WTC11 (cell line): ENCODE results near the gene ZNF491. TPM values are rescaled to one million over a fixed set of nuclear protein-coding genes. Genes with fewer than 3 reads are reported as not detected.

Source experiments
- ATAC-seq: fragments of 200-7000 bp; cut with Tn5 transposase; 2 replicates; pipeline ENCODE4 v1.10.0; 2021; ENCODE audit warnings: mild to moderate bottlenecking, moderate library complexity
- CTCF ChIA-PET: fragments of 300-600 bp; sonication (Branson Sonifier 250); formaldehyde crosslinking; loops from one replicate; lab custom pipeline; 2021; ENCODE audit warnings: antibody characterized with exemption; lab: Charles Lee
- POLR2A ChIA-PET: fragments of 350-600 bp; sonication (Branson Sonifier 250); formaldehyde crosslinking; loops from one replicate; lab custom pipeline; 2021; ENCODE audit warnings: antibody characterized with exemption; lab: Charles Lee
- DNase-seq: peaks from one replicate; pipeline ENCODE4 v3.0.0; 2021; ENCODE audit warnings: low spot score
- H3K27ac Mint-ChIP-seq: 2 replicates; pipeline ENCODE4 v1.8.0; 2021; ENCODE audit warnings: mixed read lengths
- H3K27me3 Mint-ChIP-seq: 2 replicates; pipeline ENCODE4 v1.8.0; 2021; ENCODE audit warnings: low read depth, mild to moderate bottlenecking, moderate library complexity, mixed read lengths
- H3K36me3 Mint-ChIP-seq: 2 replicates; pipeline ENCODE4 v1.8.0; 2021; ENCODE audit warnings: mixed read lengths
- H3K4me1 Mint-ChIP-seq: 2 replicates; pipeline ENCODE4 v1.8.0; 2022; ENCODE audit warnings: mixed read lengths
- H3K4me3 Mint-ChIP-seq: 2 replicates; pipeline ENCODE4 v1.8.0; 2021; ENCODE audit warnings: mild to moderate bottlenecking, moderate library complexity, mixed read lengths
- H3K9me3 Mint-ChIP-seq: 2 replicates; pipeline ENCODE4 v1.8.0; 2021; ENCODE audit warnings: mixed read lengths
- ARID4B ChIP-seq: sonication (generic); formaldehyde crosslinking; IDR thresholded peaks from 2 replicates; pipeline ENCODE4 v1.8.0; 2023; ENCODE audit warnings: missing genetic modification reagents, mild to moderate bottlenecking, borderline replicate concordance
- ATF1 ChIP-seq: sonication (generic); formaldehyde crosslinking; IDR thresholded peaks from 2 replicates; pipeline ENCODE4 v1.8.1; 2023; ENCODE audit warnings: mild to moderate bottlenecking, moderate library complexity, missing genetic modification reagents
- ATF2 ChIP-seq: sonication (generic); formaldehyde crosslinking; IDR thresholded peaks from 2 replicates; pipeline ENCODE4 v1.8.1; 2022; ENCODE audit warnings: low read depth, missing genetic modification reagents, borderline replicate concordance
- E2F4 ChIP-seq: sonication (generic); formaldehyde crosslinking; IDR thresholded peaks from 2 replicates; pipeline ENCODE4 v1.8.1; 2022; ENCODE audit warnings: low read depth, mild to moderate bottlenecking, moderate library complexity, missing genetic modification reagents, borderline replicate concordance
- ELF4 ChIP-seq: sonication (generic); formaldehyde crosslinking; IDR thresholded peaks from 2 replicates; pipeline ENCODE4 v1.8.1; 2022; ENCODE audit warnings: low read depth, mild to moderate bottlenecking, moderate library complexity, missing genetic modification reagents
- FOXJ3 ChIP-seq: sonication (generic); formaldehyde crosslinking; IDR thresholded peaks from 2 replicates; pipeline ENCODE4 v1.9.0; 2021; ENCODE audit warnings: missing genetic modification reagents, mild to moderate bottlenecking, borderline replicate concordance
- FOXP1 ChIP-seq: sonication (generic); formaldehyde crosslinking; IDR thresholded peaks from 2 replicates; pipeline ENCODE4 v1.8.0; 2022; ENCODE audit warnings: missing genetic modification reagents, mild to moderate bottlenecking, moderate library complexity, borderline replicate concordance
- JAZF1 ChIP-seq: fragments of 250-450 bp; sonication (Bioruptor Pico); IDR thresholded peaks from 2 replicates; pipeline ENCODE4 v1.9.0; 2021; ENCODE audit warnings: moderate library complexity, mild to moderate bottlenecking, inconsistent platforms
- JUN ChIP-seq: sonication (generic); formaldehyde crosslinking; IDR thresholded peaks from 2 replicates; pipeline ENCODE4 v1.8.0; 2023; ENCODE audit warnings: mild to moderate bottlenecking, missing genetic modification reagents
- KAT7 ChIP-seq: sonication (generic); formaldehyde crosslinking; IDR thresholded peaks from 2 replicates; pipeline ENCODE4 v1.8.1; 2023; ENCODE audit warnings: missing genetic modification reagents, mild to moderate bottlenecking, borderline replicate concordance
- NFE2L1 ChIP-seq: sonication (generic); formaldehyde crosslinking; IDR thresholded peaks from 2 replicates; pipeline ENCODE4 v1.8.1; 2023; ENCODE audit warnings: missing genetic modification reagents
- NR2C2 ChIP-seq: sonication (generic); formaldehyde crosslinking; IDR thresholded peaks from 2 replicates; pipeline ENCODE4 v1.8.0; 2022; ENCODE audit warnings: mild to moderate bottlenecking, missing genetic modification reagents
- OVOL2 ChIP-seq: fragments of 250-450 bp; sonication (Bioruptor Pico); IDR thresholded peaks from 2 replicates; pipeline ENCODE4 v1.9.0; 2021; ENCODE audit warnings: mild to moderate bottlenecking, borderline replicate concordance
- SMAD3 ChIP-seq: sonication (generic); formaldehyde crosslinking; IDR thresholded peaks from 2 replicates; pipeline ENCODE4 v1.8.0; 2022; ENCODE audit warnings: missing genetic modification reagents, mild to moderate bottlenecking, borderline replicate concordance
- SMAD4 ChIP-seq: sonication (generic); formaldehyde crosslinking; IDR thresholded peaks from 2 replicates; pipeline ENCODE4 v1.8.0; 2022; ENCODE audit warnings: mild to moderate bottlenecking, missing genetic modification reagents
- SOX15 ChIP-seq: fragments of 250-450 bp; sonication (Bioruptor Pico); IDR thresholded peaks from 2 replicates; pipeline ENCODE4 v1.9.0; 2021; ENCODE audit warnings: mild to moderate bottlenecking
- TCF7 ChIP-seq: sonication (generic); formaldehyde crosslinking; IDR thresholded peaks from 2 replicates; pipeline ENCODE4 v1.8.0; 2022; ENCODE audit warnings: mild to moderate bottlenecking, low read depth, missing genetic modification reagents, moderate library complexity
- total RNA-seq: library from RNA; stranded (reverse); gene quantifications from 3 replicates; pipeline ENCODE4 v1.2.3, GENCODE V29; 2021
- TF ChIP-seq, protein P1 (sequence below): sonication (generic); formaldehyde crosslinking; IDR thresholded peaks from 2 replicates; pipeline ENCODE4 v1.8.0; 2022; ENCODE audit warnings: mild to moderate bottlenecking, missing genetic modification reagents
- TF ChIP-seq, protein P2 (sequence below): sonication (generic); formaldehyde crosslinking; IDR thresholded peaks from 2 replicates; pipeline ENCODE4 v1.8.1; 2022; ENCODE audit warnings: mild to moderate bottlenecking, moderate library complexity, missing genetic modification reagents

ZNF491 gene
- total RNA-seq, 1 experiment from 2014 or later: 2.1 TPM

GRCh38 chr19:11752244-11752736 is 46.0 kb upstream of the ZNF491 start (continued):
- TF ChIP-seq ATF2 (CRISPR knock-in tag): no peak
- no peak for TF ChIP-seq SOX15 (CRISPR knock-in tag)
- TF ChIP-seq ELF4 (CRISPR knock-in tag): no peak
- TF ChIP-seq JAZF1 (CRISPR knock-in tag): no peak
- no peak for TF ChIP-seq ATF1 (CRISPR knock-in tag)

DNA sequence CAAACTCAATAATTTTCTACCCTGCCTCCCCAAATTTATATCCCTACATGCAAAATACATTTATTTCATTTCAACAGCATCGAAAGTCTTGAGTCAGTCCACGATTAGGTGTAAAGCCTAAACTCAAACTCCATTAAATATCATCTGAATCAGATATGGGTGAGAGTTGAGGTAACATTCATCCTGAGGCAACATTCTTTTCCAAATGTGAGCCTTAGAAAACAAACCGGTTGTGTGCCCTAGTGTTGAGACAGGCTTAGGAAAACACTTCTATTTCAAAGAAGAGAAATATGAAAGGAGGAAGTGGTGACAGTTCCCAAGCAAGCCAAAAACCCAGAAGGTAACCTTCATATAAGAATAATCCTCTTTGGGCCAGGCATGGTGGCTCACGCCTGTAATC is 43.7 kb upstream of the ZNF491 start:
- H3K36me3 Mint-ChIP-seq: no peaks in the 10 kb centered on the region; the same call in 1 of the 2 replicates
- no peak overlapping the region for H3K4me3 Mint-ChIP-seq
- H3K27me3 Mint-ChIP-seq: peaks cover 39% of the 10 kb centered on the region
- ChIA-PET CTCF (no interaction called here), POLR2A (no interaction called here)
- no peak for TF ChIP-seq ARID4B (CRISPR knock-in tag)
- TF ChIP-seq FOXJ3 (CRISPR knock-in tag): no peak
- no peak for TF ChIP-seq FOXP1 (CRISPR knock-in tag)
- no peak for TF ChIP-seq SMAD4 (CRISPR knock-in tag)
- TF ChIP-seq, protein P1, sequence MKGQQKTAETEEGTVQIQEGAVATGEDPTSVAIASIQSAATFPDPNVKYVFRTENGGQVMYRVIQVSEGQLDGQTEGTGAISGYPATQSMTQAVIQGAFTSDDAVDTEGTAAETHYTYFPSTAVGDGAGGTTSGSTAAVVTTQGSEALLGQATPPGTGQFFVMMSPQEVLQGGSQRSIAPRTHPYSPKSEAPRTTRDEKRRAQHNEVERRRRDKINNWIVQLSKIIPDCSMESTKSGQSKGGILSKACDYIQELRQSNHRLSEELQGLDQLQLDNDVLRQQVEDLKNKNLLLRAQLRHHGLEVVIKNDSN (CRISPR knock-in tag): no peak
- no peak for TF ChIP-seq TCF7
- TF ChIP-seq OVOL2 (CRISPR knock-in tag): no peak
- no peak for TF ChIP-seq KAT7
- no peak for TF ChIP-seq NR2C2 (CRISPR knock-in tag)
- TF ChIP-seq E2F4 (CRISPR knock-in tag): no peak
- no peaks in the 10 kb centered on the region for H3K4me1 Mint-ChIP-seq
- H3K27ac Mint-ChIP-seq: no peak overlapping the region
- ATAC-seq: no peak
- no peak for DNase-seq
- H3K9me3 Mint-ChIP-seq: peaks cover 71% of the 10 kb centered on the region

GRCh38 chr19:11756965-11757364 is 41.4 kb upstream of the ZNF491 start:
- no peak for DNase-seq
- POLR2A ChIA-PET: interaction anchor here (0.7 kb wide), 1 partner anchor 23 kb away, joined by 5 read pairs; no protein-coding TSS in a partner anchor

More at GRCh38 chr19:11756965-11757364, 41.4 kb upstream of the ZNF491 start:
- CTCF ChIA-PET: no interaction called here
- H3K27ac Mint-ChIP-seq: no peak overlapping the region
- H3K9me3 Mint-ChIP-seq: peaks cover 48% of the 10 kb centered on the region
- TF ChIP-seq NFE2L1 (CRISPR knock-in tag): no peak
- TF ChIP-seq TCF7: no peak
- no peak for TF ChIP-seq JUN (CRISPR knock-in tag)
- no peak for TF ChIP-seq SMAD3 (CRISPR knock-in tag)
- TF ChIP-seq, protein P2, sequence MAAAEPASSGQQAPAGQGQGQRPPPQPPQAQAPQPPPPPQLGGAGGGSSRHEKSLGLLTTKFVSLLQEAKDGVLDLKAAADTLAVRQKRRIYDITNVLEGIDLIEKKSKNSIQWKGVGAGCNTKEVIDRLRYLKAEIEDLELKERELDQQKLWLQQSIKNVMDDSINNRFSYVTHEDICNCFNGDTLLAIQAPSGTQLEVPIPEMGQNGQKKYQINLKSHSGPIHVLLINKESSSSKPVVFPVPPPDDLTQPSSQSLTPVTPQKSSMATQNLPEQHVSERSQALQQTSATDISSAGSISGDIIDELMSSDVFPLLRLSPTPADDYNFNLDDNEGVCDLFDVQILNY (CRISPR knock-in tag): no peak
- no peak for ATAC-seq
- H3K27me3 Mint-ChIP-seq: peaks cover 49% of the 10 kb centered on the region
- no peak overlapping the region for H3K4me3 Mint-ChIP-seq
- no peaks in the 10 kb centered on the region for H3K36me3 Mint-ChIP-seq
- H3K4me1 Mint-ChIP-seq: no peaks in the 10 kb centered on the region
